GM19240 (cell line): ENCODE measurements around the gene INHBA.

Source experiments
- DNase-seq: peaks from one replicate; pipeline ENCODE4 v3.0.0; 2011; ENCODE audit warnings: low spot score; ENCODE audit not compliant: insufficient read length

The INHBA gene

GRCh38 chr7:41702635-41703371, at the start of gene INHBA:
INHBA (minus strand) TSS chr7:41703090; CDS start chr7:41700374, 2,716 bp downstream.
- no peak for DNase-seq

- no peak for DNase-seq
Observed at GRCh38 chr7:41752615-41753014, 49.7 kb upstream of the INHBA start.

- DNase-seq: no peak
Observed at GRCh38 chr7:41750661-41751540, 48.0 kb upstream of the INHBA start.

- no peak for DNase-seq
Observed at GRCh38 chr7:41747961-41748360, 45.1 kb upstream of the INHBA start.

- no peak for DNase-seq
Observed at GRCh38 chr7:41745451-41745850, 42.6 kb upstream of the INHBA start.

- DNase-seq: no peak
Observed at GRCh38 chr7:41744161-41744560, 41.3 kb upstream of the INHBA start.

- no peak for DNase-seq
Observed at GRCh38 chr7:41742401-41743020, 39.6 kb upstream of the INHBA start.

- no peak for DNase-seq
Observed at GRCh38 chr7:41738806-41739205, 35.9 kb upstream of the INHBA start.

- DNase-seq: no peak
Observed at GRCh38 chr7:41738336-41738735, 35.4 kb upstream of the INHBA start.

GRCh38 chr7:41735206-41735605, 32.3 kb upstream of the INHBA start:
- no peak for DNase-seq

GRCh38 chr7:41732843-41733306, 30.0 kb upstream of the INHBA start:
- no peak for DNase-seq

- DNase-seq: no peak
Observed at GRCh38 chr7:41732436-41732785, 29.5 kb upstream of the INHBA start.

GRCh38 chr7:41731493-41732435, 28.9 kb upstream of the INHBA start:
- DNase-seq: peak; percentile 52

- no peak for DNase-seq
Observed at GRCh38 chr7:41730668-41731067, 27.8 kb upstream of the INHBA start.

GRCh38 chr7:41730161-41730560, 27.3 kb upstream of the INHBA start:
- DNase-seq: no peak

GRCh38 chr7:41729059-41729458, 26.2 kb upstream of the INHBA start:
- no peak for DNase-seq

- no peak for DNase-seq
Observed at GRCh38 chr7:41725013-41725412, 22.1 kb upstream of the INHBA start.

GRCh38 chr7:41720886-41721285, 18.0 kb upstream of the INHBA start:
- no peak for DNase-seq

- DNase-seq: no peak
Observed at GRCh38 chr7:41720046-41720445, 17.2 kb upstream of the INHBA start.

- no peak for DNase-seq
Observed at GRCh38 chr7:41716691-41717090, 13.8 kb upstream of the INHBA start.

- no peak for DNase-seq
Observed at GRCh38 chr7:41715000-41715399, 12.1 kb upstream of the INHBA start.
